ENCODE measurements around the gene ENTPD8.

DNA sequence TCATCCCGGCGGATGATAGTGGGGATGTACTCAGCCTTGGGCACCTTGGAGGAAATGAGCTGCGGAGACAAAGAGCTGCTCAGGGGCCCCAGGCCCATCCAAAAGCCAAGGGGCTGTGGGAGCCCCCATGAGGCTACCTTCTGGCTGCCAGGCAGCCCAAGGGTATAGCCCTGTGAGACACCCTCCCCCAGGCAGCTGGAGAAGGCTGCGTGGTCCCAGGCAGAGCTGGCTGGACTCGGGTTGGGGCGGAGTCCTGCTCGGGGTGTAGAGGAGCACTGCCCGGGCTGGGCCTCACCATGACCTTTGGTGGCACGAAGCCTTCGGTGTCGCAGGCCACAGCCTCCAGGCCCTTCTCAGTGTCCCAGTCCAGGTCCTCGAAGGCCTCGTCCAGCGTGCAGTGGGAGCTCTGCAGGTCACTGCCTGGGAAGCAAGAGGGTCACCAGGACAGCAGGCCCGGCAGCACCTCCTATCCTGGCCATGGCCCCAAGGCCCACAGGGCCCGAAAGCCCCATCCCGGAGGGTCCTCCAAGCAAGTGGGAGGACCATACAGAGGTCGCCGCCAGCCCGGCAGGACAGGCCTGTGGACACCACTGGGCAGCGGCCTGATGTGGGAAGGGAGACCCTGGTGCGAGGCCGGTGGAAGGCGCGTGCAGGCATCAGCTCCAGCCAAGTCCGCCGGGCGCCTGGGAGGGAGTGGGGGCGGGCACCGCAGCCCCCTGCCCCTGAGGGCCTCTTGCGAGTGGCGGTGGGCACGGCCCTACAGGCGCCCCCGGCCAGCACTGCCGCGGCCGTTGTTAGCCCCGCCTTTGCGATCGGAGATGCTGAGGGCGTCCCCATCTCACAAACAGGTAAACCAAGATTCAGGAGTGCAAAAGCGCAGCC, 11.8 kb upstream of the ENTPD8 start:
- no peak for TF ChIP-seq EP300 (IDR thresholded peaks at IDR 0.05; ENCODE audit: borderline replicate concordance)
- TF ChIP-seq TAF1 (IDR thresholded peaks at IDR 0.05; ENCODE audit: low read depth) = no peak
- TF ChIP-seq, protein P1, sequence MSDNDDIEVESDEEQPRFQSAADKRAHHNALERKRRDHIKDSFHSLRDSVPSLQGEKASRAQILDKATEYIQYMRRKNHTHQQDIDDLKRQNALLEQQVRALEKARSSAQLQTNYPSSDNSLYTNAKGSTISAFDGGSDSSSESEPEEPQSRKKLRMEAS (IDR thresholded peaks at IDR 0.05) = no peak
- no peak; the same call in 1 of the 2 replicates for TF ChIP-seq ZBTB7A (IDR thresholded peaks at IDR 0.05; ENCODE audit: low read depth)
- no peak for TF ChIP-seq NFIC (IDR thresholded peaks at IDR 0.05)
- TF ChIP-seq RAD21 (IDR thresholded peaks at IDR 0.05; ENCODE audit: low read depth) = no peak
- no peak for TF ChIP-seq FOXM1 (IDR thresholded peaks at IDR 0.05; ENCODE audit: borderline replicate concordance, low read depth)
- no peak for TF ChIP-seq EGR1 (IDR thresholded peaks at IDR 0.05)

Data from Ishikawa (cell line).